ENCODE measurements around the gene ERG28.
"Not testable (repeated sequence)": the region's sequence is repeated elsewhere in the genome, so short reads cannot be mapped to it uniquely, and the experiment has no call there.

ERG28 gene, protein sequence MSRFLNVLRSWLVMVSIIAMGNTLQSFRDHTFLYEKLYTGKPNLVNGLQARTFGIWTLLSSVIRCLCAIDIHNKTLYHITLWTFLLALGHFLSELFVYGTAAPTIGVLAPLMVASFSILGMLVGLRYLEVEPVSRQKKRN

DNA sequence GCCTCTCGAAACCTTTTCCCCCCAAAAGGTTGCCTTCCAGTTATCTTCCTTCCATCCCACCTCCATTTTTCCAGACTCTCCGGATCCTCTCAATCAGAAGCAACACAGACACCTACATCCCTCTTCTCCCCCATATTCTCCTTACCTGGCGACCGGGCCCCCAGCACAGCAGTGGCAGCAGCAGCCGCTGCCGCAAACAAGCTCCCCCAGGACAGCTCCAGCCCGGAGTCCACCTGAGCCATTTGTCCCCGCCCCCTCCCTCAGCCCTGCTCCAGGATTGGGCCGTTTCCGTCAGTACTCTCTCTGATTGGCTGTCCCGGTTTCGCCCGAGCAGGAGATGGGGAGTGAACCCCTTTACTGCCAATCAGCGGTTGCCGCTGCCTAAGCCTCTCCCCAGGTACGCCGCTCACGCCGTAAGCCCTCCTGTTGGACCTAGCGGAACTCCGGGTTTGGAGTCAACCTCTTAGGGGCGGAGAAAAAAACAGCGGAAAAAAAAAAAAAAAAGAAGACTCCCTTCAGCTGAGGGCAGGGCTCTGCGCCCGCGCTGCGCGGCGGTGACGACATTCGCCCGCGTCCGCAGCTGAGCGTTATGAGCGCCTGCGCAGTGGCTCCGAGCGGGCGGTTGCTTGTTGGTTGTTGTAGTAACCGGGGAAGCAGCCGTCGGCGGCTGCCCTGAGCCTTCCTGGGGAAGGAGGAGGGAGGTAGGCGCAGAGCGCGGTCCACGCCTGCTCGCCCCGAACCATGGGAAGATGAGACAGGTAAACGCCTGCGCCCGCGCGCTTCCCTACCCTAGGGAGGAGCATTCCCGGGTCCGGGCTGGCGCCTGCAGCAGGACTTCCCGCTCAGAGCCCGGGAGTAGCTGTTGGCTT, at the start of gene ERG28, which contains the start of gene TTLL5:
Gene ERG28 (minus strand): TSS at position 247 of the 869 bp plus-strand sequence. CDS start 3,374 bp downstream, outside the sequence.
Gene TTLL5 (plus strand): TSS at position 617 of the 869 bp plus-strand sequence. CDS start 1,904 bp downstream, outside the sequence.
- peak; percentile 94 for DNase-seq (ENCODE audit: low spot score)
- FAIRE-seq: peak; percentile 74

DNA sequence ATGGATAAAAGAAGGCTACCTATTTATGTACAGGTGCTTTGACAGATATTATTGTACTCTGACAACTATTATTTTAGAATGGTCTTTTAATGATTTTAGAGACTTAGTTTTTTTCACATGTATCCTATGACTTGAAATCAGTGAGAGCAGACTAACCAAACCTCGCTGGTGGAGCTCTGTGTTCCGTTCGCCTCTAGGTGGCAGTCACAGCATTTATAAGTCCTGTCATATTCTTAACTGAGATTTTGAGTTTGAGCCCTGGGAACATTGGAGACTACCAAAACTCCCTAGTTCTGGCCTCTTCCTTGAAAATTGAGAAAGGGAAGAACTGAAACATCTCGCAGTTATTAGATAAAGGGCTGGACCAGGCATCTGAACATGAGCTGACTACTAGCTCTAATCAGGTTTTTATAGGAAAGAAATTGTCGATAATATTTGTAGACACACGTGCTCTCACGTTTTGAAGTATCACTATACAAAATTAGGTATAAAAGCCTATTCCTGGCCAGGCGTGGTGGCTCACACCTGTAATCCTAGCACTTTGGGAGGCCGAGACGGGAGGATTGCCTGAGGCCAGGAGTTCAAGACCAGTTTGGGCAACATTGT, 48.6 kb upstream of the ERG28 start:
- FAIRE-seq (peak; percentile 32), DNase-seq (ENCODE audit: low spot score) (peak; percentile 45)

DNA sequence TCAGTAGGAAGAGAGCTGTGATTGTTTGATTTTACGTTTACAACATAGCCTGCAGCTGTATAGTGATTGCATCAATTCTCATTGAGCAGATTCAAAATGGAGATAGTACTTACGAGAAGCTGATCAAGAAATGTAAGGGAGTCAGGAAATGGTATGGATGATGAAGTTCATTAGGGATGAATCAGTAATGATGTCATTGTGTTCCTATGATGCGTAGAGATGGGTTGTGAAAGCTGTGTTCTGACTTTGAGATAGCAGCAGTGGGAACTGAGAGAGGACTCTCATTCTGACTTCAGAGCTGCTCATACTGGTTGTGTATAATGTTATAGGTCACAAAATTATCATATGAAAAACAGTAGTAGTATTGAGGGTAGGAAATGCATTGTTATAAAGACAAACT, 44.3 kb upstream of the ERG28 start:
- DNase-seq (ENCODE audit: low spot score) (no peak), FAIRE-seq (no peak)

DNA sequence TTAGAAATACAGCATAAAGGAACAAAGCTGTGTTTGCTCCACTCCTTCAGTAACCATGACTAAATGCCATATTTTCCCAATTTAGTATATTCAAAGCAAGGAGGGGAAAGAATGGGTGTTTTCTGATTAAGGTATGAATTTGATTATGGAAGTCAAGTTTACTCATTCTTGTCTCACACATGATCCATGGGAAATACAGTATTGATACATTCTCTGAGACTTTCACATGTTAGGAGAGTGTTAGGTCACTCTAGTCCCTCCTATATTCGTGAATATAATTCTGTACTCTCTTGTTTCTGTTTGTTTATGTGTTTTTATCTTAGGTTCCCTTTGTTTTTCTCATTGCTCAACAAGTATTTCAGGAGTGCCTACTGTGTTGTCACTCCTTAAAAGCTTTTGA, 42.8 kb upstream of the ERG28 start:
- DNase-seq (ENCODE audit: low spot score) (no peak), FAIRE-seq (no peak)

DNA sequence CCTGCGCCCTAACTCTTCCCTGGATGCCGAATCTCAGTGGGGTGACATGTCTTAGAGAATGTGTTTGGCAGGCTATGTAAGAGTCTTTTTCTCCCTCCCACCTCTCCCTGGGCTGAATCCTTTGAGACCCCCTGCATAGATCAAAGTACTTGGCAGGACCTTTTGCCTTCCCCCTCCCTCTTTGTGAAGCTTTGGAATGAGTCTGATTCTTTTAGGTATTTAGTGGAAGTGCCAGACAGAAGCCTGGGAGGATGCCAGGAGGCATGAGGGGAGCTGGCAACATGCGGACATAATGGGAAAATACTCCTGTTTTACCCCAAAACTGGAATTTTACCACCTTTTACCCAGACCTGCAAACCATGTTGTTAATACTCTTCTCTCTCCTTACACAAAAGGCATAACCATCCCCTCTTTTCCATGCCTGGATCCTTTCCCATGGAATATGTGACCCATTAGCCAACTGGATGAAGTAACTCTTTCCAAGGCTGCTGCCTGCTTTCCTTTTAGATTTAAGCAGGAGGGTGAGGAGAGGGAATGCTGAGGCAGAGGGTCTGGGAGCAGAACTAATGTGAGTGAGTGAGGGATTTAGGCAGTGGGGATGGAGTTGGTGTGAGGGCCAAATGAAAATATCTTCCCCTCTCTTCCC, 42.1 kb upstream of the ERG28 start:
- no peak for FAIRE-seq
- DNase-seq (ENCODE audit: low spot score): no peak

DNA sequence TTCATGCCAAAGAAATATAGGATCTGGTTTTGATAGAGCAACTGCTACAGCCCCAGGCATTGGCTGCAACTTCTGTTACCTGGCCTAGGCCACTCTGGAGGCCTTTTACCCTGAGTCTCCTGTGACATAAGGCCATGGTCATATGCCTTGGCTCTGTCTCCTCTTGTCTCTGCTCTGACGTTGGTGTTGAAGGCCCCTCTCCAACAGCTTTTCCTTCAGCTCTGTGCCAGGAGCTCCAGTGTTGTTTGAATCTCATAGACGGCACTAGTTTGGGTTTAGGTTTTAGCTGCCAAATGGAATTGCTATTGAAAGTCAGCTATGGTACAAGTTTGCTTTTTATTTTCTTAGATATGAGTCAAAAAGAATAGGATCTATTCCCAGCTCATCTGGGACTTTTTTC, 41.4 kb upstream of the ERG28 start:
- FAIRE-seq: no peak
- DNase-seq (ENCODE audit: low spot score): no peak

DNA sequence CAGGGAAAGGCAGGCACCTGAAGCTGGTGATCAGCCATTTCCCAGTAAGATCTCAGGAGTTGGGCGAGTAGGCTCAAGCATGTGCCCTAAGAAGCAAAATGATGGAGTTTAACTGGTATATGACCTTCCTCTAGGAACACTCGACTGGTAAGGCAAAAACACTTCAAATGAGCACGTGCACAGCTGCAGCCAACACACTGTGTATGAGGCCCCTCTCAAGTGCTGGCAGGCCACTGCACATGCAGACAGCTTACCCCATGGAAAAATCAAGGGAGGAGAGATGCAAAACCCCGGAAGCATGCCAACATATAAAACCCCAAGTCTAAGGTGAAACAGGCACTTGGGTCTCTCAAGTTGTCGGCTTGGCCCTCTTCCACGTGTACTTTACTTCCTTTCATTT, 39.6 kb upstream of the ERG28 start:
- DNase-seq (ENCODE audit: low spot score): no peak
- FAIRE-seq: no peak

DNA sequence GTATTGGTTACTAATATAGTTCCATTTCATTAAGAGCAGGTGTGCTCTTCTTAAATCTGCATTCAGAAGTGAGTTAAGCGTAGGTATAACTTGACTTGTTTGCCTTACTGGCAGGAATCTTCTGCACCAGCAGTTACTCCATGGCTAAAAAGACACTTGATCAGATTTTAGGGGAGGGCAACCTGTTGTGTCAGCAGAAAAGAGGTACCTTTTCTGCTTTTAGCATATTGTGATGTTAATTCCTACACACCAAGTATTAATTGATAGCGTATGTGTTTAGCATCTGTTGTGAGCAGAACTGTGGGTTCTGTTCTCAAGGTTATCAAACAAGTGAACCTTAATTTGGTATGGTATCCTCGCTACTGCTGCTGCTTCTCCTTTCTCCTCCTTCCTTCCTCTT, 38.7 kb upstream of the ERG28 start:
- no peak for FAIRE-seq
- DNase-seq (ENCODE audit: low spot score): no peak

DNA sequence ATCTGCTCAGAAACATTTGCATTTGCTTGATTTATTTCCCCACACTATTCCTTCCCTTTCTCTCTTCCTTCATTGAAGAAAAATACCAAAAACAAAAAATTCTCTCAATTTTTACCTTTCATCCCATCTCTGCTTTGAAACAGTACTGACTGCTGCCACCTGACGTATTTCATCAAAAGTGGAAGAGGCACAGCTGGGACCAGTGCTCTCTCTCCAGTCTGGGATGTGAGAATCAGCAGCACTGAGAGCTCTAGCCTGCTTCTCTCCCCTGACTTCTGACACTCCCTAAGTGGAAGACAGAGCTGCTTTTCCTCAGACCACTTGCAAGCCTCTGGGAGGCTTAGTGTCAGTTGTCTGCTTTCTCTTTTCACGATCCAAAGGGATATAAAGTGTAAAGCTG, 37.2 kb upstream of the ERG28 start:
- FAIRE-seq: no peak
- DNase-seq (ENCODE audit: low spot score): no peak

DNA sequence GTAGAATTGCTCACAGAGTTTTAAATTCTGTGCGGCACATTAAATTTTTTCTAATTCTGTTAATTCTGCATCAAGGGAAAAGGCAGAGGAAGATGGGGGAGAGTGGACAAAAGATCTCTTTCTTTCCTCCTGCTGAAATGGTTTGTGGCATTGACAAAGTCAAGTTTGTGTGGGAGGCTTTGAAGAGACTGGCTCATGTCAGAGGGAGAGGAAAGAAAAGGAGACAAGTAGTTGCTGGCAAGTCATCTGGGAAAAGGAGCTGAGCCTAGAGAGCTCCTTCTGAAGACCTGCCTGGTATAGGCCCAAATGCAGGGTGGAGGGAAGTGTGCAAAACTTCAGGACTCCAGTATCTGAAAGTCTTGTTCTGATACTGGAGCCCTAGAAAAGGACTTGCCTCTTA, 36.7 kb upstream of the ERG28 start:
- FAIRE-seq (no peak), DNase-seq (ENCODE audit: low spot score) (no peak)

DNA sequence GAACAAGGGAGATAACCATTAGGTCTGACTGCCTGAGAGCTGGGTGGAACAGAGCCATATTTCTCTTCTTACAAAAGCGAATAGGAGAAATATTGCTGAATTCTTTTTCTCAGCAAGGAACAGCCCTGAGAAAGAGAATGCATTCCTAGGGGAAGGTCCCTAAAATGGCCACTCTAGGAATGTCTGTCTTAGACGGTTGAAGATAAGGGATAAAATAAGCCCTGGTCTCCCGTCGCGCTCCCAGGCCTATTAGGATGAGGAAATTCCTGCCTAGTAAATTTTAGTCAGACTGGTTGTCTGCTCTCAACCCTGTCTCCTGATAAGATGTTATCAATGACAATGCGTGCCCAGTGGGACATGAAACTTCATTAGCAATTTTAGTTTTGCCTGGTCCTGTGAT, 34.3 kb upstream of the ERG28 start:
- FAIRE-seq; DNase-seq (ENCODE audit: low spot score): not testable (repeated sequence)

DNA sequence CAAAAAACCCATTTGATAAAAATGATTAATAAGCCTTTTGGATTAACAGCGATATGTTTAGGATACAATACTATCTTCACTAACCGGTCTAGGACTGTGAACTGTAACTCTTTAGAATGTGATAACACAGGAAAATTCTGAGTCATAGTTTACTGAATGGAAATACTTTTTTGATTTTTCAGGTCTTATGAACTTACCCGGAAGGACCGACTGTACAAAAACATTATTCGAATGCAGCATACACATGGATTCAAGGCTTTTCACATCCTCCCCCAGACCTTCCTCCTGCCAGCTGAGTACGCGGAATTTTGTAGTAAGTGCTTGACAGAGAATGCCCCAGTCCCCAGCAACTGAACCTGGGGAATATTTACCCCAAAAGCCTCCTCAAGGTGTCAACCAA, 29.3 kb upstream of the ERG28 start:
- DNase-seq (ENCODE audit: low spot score) (no peak), FAIRE-seq (no peak)

DNA sequence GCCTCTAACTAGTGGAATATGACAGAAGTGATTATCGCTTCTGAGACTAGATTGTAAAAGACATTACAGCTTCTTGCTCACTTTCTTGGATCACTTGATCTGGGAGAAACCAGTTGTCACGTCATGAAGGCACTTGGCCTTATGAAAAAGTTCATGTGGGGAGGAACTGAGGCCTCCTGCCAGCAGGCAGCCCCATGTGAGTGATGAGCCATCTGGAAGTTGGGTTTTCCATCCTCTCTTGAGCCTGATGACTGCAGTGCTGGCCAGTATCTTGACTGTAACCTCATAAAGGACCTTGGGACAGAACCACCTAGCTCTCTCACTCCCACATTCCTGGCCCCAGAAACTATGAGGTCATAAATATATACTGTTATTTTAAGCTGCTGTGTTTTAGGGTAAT, 28.3 kb upstream of the ERG28 start:
- no peak for FAIRE-seq
- no peak for DNase-seq (ENCODE audit: low spot score)

DNA sequence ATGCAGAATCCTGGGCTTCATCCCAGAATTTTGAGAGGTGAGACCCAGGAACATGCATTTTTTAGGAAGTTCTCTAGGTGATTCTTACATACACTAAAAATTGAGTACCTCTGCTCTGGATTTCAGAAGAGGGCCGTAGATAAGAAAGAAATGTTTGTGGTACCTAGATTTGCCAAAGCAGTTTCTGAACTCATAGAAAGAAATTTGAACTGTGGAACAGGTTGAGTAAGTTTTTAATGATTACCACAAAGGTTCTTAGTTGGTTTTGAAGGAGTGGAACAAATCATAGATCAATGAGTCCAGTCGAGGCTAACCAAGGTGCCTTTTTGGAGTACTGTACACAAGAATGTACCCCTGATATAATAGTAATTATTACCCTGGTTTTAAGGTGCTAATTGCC, 25.2 kb upstream of the ERG28 start:
- DNase-seq (ENCODE audit: low spot score) (no peak), FAIRE-seq (no peak)

DNA sequence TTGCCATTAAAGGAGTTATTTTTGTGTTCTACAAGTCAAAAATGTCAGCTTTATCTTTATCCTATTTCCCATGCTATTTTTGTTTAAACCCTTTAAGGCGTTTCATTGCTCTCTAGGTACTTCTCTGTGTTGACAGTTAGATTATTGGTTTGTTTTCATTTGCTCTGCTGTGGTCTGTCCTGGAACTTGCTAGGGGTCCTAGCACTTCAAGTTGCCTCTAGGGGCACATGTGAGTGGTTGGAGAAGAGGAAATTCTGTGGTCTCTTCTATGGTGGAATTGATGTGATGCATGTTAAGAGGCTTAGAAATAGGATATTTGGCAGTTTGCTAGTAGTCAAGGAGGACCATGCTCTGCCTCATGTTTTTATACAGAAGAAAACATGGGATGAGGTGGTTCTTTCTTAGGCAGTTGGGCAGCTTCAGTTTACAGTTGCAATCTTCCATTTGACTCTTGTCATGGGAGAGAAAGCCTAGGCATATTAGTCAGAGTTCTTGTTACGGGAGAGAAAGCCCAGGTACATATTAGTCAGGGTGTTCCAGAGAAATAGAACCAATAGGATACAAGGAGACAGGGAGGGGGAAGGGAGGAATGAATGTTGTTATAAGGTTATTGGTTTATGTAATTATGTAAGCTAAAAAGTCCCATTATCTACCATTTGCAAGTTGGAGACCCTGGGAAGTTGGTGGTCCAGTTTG, 14.7 kb upstream of the ERG28 start:
- no peak for FAIRE-seq

DNA sequence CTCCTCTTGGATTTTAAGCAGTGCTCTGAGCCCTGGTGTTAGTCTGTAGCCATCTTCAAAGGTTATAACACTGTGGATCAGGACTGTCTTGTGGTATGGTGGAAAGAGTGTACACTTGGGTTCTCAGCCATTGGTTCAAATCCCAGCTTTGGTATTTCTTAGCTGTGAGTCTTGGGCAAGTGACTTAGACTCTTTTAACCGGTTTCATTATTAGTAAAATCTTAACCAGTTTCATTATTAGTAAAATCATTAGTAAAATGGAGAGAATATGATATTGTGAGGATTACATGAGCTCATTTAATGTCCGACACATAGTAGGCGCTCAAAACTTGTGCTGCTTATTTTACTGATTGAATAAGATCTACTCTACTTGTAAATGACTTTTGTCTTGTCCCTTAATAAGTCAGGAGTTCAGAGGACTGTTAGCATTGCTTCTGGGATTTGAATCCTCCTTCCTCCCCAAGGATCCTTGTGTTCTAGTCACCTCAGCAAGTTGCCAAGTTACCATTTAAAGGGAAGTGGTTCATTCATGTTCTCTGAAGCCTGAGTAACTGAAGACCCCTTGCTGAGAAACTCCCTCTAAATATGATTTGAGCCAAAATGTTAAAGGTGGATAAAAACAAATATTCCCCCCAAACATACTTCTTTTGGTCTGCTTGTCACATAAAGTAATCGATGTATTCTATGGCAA, 12.8 kb upstream of the ERG28 start:
- FAIRE-seq (no peak), DNase-seq (ENCODE audit: low spot score) (no peak)

More for the DNA sequence above, 14.7 kb upstream of the ERG28 start:
- no peak for DNase-seq (ENCODE audit: low spot score)

DNA sequence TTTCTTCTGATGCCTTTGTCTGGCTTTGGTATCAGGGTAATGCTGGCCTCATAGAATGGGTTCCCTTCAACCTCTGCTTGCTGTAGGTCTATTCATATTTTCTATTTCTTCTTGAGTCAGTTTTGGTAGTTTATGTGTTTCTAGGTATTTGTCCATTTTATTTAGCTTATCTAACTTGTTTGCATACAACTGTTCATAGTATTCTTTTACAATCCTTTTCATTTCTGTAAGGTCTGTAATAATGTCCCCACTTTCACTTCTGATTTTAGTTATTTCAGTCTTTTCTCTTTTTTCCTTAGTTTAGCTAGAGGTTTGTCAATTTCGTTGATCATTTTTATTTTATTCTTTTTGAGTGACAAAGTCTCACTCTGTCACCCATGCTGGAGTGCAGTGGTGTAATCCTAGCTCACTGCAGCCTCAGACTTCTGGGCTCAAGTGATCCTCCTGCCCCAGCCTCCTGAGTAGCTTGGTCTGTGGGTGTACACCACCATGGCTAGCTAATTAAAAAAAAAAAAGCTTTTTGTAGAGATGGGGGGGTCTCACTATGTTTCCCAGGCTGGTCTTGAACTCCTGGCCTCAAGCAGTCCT, 12.0 kb upstream of the ERG28 start:
- FAIRE-seq: no peak
- no peak for DNase-seq (ENCODE audit: low spot score)

DNA sequence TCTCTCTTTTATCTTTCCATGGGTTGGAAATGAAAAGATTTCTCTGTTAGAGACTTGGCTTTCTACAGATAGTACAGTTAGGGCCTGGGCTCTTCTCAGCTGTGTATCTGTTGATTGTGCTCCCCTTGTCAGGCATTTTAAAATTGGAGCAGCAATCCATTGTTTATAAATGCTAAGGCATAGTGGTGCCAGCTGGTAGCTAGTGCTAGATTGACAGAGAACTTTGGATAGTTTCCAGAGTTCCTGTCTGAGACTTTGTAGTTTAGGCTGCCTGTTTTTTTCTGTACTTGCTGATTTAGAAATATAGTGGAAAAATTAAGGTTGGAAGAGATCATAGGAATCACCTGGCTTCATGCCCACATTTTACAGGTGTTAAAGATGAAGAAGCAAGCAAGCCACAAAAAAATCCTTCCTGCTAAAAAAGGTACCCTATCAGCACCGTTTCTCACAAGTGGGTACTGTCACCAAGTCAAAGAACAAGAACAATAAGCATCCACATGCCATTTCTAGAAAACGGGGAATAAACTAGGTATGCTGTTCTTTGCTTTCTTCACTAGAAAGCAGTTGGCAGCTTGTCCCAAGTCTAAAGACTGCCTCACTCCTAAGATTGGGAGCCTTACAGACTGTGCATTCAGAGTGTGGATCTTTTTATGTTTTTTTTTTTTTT, 6.6 kb upstream of the ERG28 start:
- DNase-seq (ENCODE audit: low spot score) (no peak), FAIRE-seq (no peak)

DNA sequence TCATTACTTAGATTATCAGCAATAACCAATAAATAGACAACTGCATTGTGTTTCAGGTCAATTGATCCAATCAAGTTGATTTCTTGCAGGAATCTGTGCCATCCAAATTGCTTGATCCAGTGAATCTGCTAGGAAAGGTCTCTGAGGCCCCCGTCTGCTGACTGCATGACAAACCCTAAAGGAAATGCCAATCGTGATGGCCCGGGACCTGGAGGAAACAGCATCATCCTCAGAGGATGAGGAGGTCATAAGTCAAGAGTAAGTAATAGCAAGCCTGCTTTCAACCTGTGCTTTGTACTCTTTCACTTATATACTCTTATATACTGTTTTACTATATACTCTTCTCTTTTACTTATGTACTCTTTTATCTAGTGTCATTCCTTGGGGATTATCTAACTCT, 2.3 kb upstream of the ERG28 start:
- FAIRE-seq: no peak

DNA sequence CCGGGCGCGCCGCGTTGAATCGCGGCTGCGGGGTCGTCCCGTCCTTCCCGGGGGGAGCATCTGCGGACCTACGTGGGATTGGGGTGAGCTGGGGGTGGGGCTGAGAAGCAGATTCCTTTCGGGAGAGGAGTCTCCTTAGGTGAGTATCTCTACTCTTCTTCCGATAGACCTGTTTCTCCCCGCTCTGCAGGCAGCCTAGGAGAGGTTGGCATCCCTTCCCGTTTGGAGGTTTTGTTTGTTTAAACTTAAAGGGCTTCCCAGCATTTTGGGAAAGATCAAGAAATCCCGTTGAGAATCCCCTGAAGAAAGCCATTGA, 781 bp upstream of the ERG28 start:
- FAIRE-seq: no peak
- DNase-seq (ENCODE audit: low spot score): no peak

More for the DNA sequence above, 2.3 kb upstream of the ERG28 start:
- DNase-seq (ENCODE audit: low spot score): no peak

All from RCC 7860 (cell line).